Mucosa of rectum (tissue), 2 donors: ENCODE measurements around the gene PRKCA.

ENCODE experiments used
- H3K27ac ChIP-seq, 2 donors: one replicate each; pipeline ENCODE4 v1.7.0; 2013; ENCODE audit warnings: inconsistent platforms in 2 of 2, low read depth in 2 of 2, low read length in 2 of 2
- H3K27me3 ChIP-seq, 2 donors: one replicate each; pipeline ENCODE4 v1.7.0; 2013; ENCODE audit warnings: low read length in 2 of 2; ENCODE audit not compliant: control insufficient read depth in 2 of 2, insufficient read depth in 2 of 2
- H3K36me3 ChIP-seq, 2 donors: one replicate each; pipeline ENCODE4 v1.7.0; 2013; ENCODE audit warnings: low read length in 2 of 2; ENCODE audit not compliant: control insufficient read depth in 2 of 2, insufficient read depth in 2 of 2
- H3K4me1 ChIP-seq, 2 donors: one replicate each; pipeline ENCODE4 v1.7.0; 2013; ENCODE audit warnings: low read length in 2 of 2, mild to moderate bottlenecking in 1 of 2; ENCODE audit not compliant: control insufficient read depth in 2 of 2, insufficient read depth in 2 of 2
- H3K4me3 ChIP-seq, 2 donors: one replicate each; pipeline ENCODE4 v1.7.0; 2013; ENCODE audit warnings: low read length in 2 of 2
- H3K9ac ChIP-seq, 2 donors: one replicate each; pipeline ENCODE4 v1.7.0; 2013; ENCODE audit warnings: low read length in 2 of 2, low read depth in 1 of 2, mild to moderate bottlenecking in 1 of 2
- H3K9me3 ChIP-seq, 2 donors: one replicate each; pipeline ENCODE4 v1.7.0; 2013; ENCODE audit warnings: low read length in 2 of 2; ENCODE audit not compliant: control insufficient read depth in 2 of 2
- donor health status: healthy.
- donor health status: Normal muscosa, but diverticular disease.

The PRKCA gene

GRCh38 chr17:66542967-66543520 lies 240.6 kb downstream of the PRKCA start:
- Histone ChIP-seq H3K4me1 (peaks cover 12 to 22% of the 10 kb centered on the region in 2 donors), H3K36me3 (no peaks in the 10 kb centered on the region), H3K27ac (no peak overlapping the region), H3K4me3 (no peak overlapping the region), H3K27me3 (no peaks in the 10 kb centered on the region), H3K9me3 (no peaks in the 10 kb centered on the region), H3K9ac (no peak overlapping the region)

GRCh38 chr17:66543526-66543925 lies 241.1 kb downstream of the PRKCA start:
- Histone ChIP-seq H3K27ac (no peak overlapping the region), H3K27me3 (no peaks in the 10 kb centered on the region), H3K9ac (no peak overlapping the region), H3K9me3 (no peaks in the 10 kb centered on the region), H3K4me3 (no peak overlapping the region), H3K4me1 (peaks cover 13 to 26% of the 10 kb centered on the region in 2 donors), H3K36me3 (no peaks in the 10 kb centered on the region)

- no peaks in the 10 kb centered on the region for H3K27me3 ChIP-seq
- no peak overlapping the region for H3K4me3 ChIP-seq
- no peaks in the 10 kb centered on the region for H3K9me3 ChIP-seq
- H3K27ac ChIP-seq: no peak overlapping the region
- no peak overlapping the region for H3K9ac ChIP-seq
- H3K4me1 ChIP-seq: peaks cover 13 to 25% of the 10 kb centered on the region in 2 donors
- no peaks in the 10 kb centered on the region for H3K36me3 ChIP-seq
Observed at GRCh38 chr17:66545918-66546317, 243.5 kb downstream of the PRKCA start.

GRCh38 chr17:66547151-66547865 lies 244.9 kb downstream of the PRKCA start:
- Histone ChIP-seq H3K9me3 (peaks cover 0 to 2% of the 10 kb centered on the region in 2 donors), H3K36me3 (no peaks in the 10 kb centered on the region), H3K4me1 (peaks cover 3 to 19% of the 10 kb centered on the region in 2 donors), H3K4me3 (no peak overlapping the region), H3K9ac (no peak overlapping the region), H3K27me3 (no peaks in the 10 kb centered on the region), H3K27ac (peak overlapping the region; percentile 20 to 45)

GRCh38 chr17:66548158-66548557 lies 245.7 kb downstream of the PRKCA start:
- Histone ChIP-seq H3K9ac (no peak overlapping the region), H3K4me3 (no peak overlapping the region), H3K27me3 (no peaks in the 10 kb centered on the region), H3K36me3 (no peaks in the 10 kb centered on the region), H3K27ac (peak overlapping the region; percentile 38 to 56), H3K9me3 (peaks cover 0 to 2% of the 10 kb centered on the region in 2 donors), H3K4me1 (peaks cover 3 to 19% of the 10 kb centered on the region in 2 donors)

GRCh38 chr17:66548659-66549310 lies 246.4 kb downstream of the PRKCA start:
- peak overlapping the region in 1 of 2 donors; percentile 56 for H3K27ac ChIP-seq
- peaks cover 0 to 2% of the 10 kb centered on the region in 2 donors for H3K9me3 ChIP-seq
- no peak overlapping the region for H3K4me3 ChIP-seq
- H3K36me3 ChIP-seq: no peaks in the 10 kb centered on the region
- no peak overlapping the region for H3K9ac ChIP-seq
- H3K27me3 ChIP-seq: no peaks in the 10 kb centered on the region
- H3K4me1 ChIP-seq: peaks cover 3 to 19% of the 10 kb centered on the region in 2 donors

GRCh38 chr17:66549311-66549704 lies 246.9 kb downstream of the PRKCA start:
- Histone ChIP-seq H3K27ac (no peak overlapping the region), H3K27me3 (no peaks in the 10 kb centered on the region), H3K4me3 (no peak overlapping the region), H3K9me3 (peaks cover 0 to 2% of the 10 kb centered on the region in 2 donors), H3K9ac (no peak overlapping the region), H3K4me1 (peaks cover 3 to 19% of the 10 kb centered on the region in 2 donors), H3K36me3 (no peaks in the 10 kb centered on the region)

GRCh38 chr17:66549731-66550207 lies 247.4 kb downstream of the PRKCA start:
- Histone ChIP-seq H3K4me3 (no peak overlapping the region), H3K27me3 (no peaks in the 10 kb centered on the region), H3K4me1 (peaks cover 3 to 19% of the 10 kb centered on the region in 2 donors), H3K27ac (no peak overlapping the region), H3K36me3 (no peaks in the 10 kb centered on the region), H3K9ac (no peak overlapping the region), H3K9me3 (peaks cover 0 to 2% of the 10 kb centered on the region in 2 donors)

GRCh38 chr17:66551839-66552238 lies 249.4 kb downstream of the PRKCA start:
- no peaks in the 10 kb centered on the region for H3K36me3 ChIP-seq
- H3K4me3 ChIP-seq: no peak overlapping the region
- H3K9me3 ChIP-seq: peaks cover 0 to 2% of the 10 kb centered on the region in 2 donors
- no peaks in the 10 kb centered on the region for H3K27me3 ChIP-seq
- no peak overlapping the region for H3K9ac ChIP-seq
- H3K4me1 ChIP-seq: peaks cover 3 to 18% of the 10 kb centered on the region in 2 donors
- no peak overlapping the region for H3K27ac ChIP-seq

GRCh38 chr17:66552371-66552770 lies 250.0 kb downstream of the PRKCA start:
- Histone ChIP-seq H3K4me3 (no peak overlapping the region), H3K27ac (no peak overlapping the region), H3K9me3 (peaks cover 0 to 2% of the 10 kb centered on the region in 2 donors), H3K36me3 (no peaks in the 10 kb centered on the region), H3K9ac (no peak overlapping the region), H3K4me1 (peaks cover 3 to 13% of the 10 kb centered on the region in 2 donors), H3K27me3 (no peaks in the 10 kb centered on the region)
